PC-9 (cell line): ENCODE data around the gene CARS2. TPM values are rescaled to one million over a fixed set of nuclear protein-coding genes. Genes with fewer than 3 reads are reported as not detected.

Experiments used
- BruUV-seq: library from RNA; stranded (reverse); fragments of 400-500 nt; replicated peaks from 2 replicates; lab custom pipeline; 2021; lab: Mats Ljungman, UMichigan
- CTCF ChIA-PET: fragments of 300-600 bp; sonication (Branson Sonifier 250); formaldehyde crosslinking; loops from one replicate; lab custom pipeline; 2022; ENCODE audit warnings: antibody characterized with exemption; lab: Charles Lee
- POLR2A ChIA-PET: fragments of 300-600 bp; sonication (Branson Sonifier 250); formaldehyde crosslinking; loops from one replicate; lab custom pipeline; 2022; ENCODE audit warnings: antibody characterized with exemption; ENCODE audit not compliant: unreplicated experiment; lab: Charles Lee
- DNase-seq, 2 experiments: peaks; one replicate each; pipeline versions ENCODE4 v3.0.0 to v3.0.0-alpha.2; 2015 to 2022; ENCODE audit warnings: mixed read lengths in 1 of 2
- H2AFZ ChIP-seq: fragments of 200-600 bp; sonication (generic); 2 replicates; pipeline ENCODE4 v1.8.1; 2017; ENCODE audit warnings: antibody characterized with exemption
- H3F3A ChIP-seq: fragments of 200-600 bp; sonication (generic); 2 replicates; pipeline ENCODE4 v1.8.1; 2017; ENCODE audit warnings: antibody characterized with exemption, mild to moderate bottlenecking, low read depth; ENCODE audit not compliant: insufficient read depth
- H3K27ac ChIP-seq: fragments of 200-600 bp; sonication (generic); 2 replicates; pipeline ENCODE4 v1.6.1; 2016; ENCODE audit warnings: mixed run types
- H3K27me3 ChIP-seq: fragments of 200-600 bp; sonication (generic); 2 replicates; pipeline ENCODE4 v1.6.1; 2016; ENCODE audit warnings: low read depth, mixed run types; ENCODE audit not compliant: insufficient read depth
- H3K36me3 ChIP-seq: fragments of 200-600 bp; sonication (generic); 2 replicates; pipeline ENCODE4 v1.6.1; 2016; ENCODE audit warnings: low read depth, mixed run types
- H3K4me1 ChIP-seq: fragments of 200-600 bp; sonication (generic); replicated peaks from 2 replicates; pipeline ENCODE4 v1.6.1; 2016; ENCODE audit warnings: mixed run types; ENCODE audit not compliant: insufficient read depth
- H3K4me2 ChIP-seq: fragments of 200-600 bp; sonication (generic); 2 replicates; pipeline ENCODE4 v1.6.1; 2017; ENCODE audit warnings: mixed run types
- H3K4me3 ChIP-seq: fragments of 200-600 bp; sonication (generic); 2 replicates; pipeline ENCODE4 v1.6.1; 2016; ENCODE audit warnings: mixed run types
- H3K79me2 ChIP-seq: fragments of 200-600 bp; sonication (generic); 2 replicates; pipeline ENCODE4 v1.6.1; 2017; ENCODE audit warnings: low read depth, mixed run types
- H3K9me2 ChIP-seq: fragments of 200-600 bp; sonication (generic); 2 replicates; pipeline ENCODE4 v1.8.1; 2017; ENCODE audit warnings: mild to moderate bottlenecking; ENCODE audit not compliant: insufficient read depth
- H3K9me3 ChIP-seq: fragments of 200-600 bp; sonication (generic); 2 replicates; pipeline ENCODE4 v1.8.1; 2016; ENCODE audit warnings: low read depth; ENCODE audit not compliant: insufficient read depth
- H4K20me1 ChIP-seq: fragments of 200-600 bp; sonication (generic); 2 replicates; pipeline ENCODE4 v1.8.1; 2017; ENCODE audit not compliant: insufficient read depth
- CTCF ChIP-seq: fragments of 200-600 bp; sonication (generic); conservative IDR thresholded peaks from 2 replicates; pipeline ENCODE4 v1.6.1; 2017; ENCODE audit warnings: mixed run types, antibody characterized with exemption, mild to moderate bottlenecking, moderate library complexity
- EZH2 ChIP-seq: fragments of 200-600 bp; sonication (generic); IDR thresholded peaks from 2 replicates; pipeline ENCODE4 v1.8.0; 2017; ENCODE audit warnings: antibody characterized with exemption, low read depth
- intact Hi-C: fragments of 100-400 bp; cut with micrococcal nuclease; formaldehyde crosslinking; loops from one replicate; pipeline ENCODE4 v1.10.0; 2022; ENCODE audit not compliant: unreplicated experiment
- total RNA-seq: library from RNA; stranded (reverse); gene quantifications from 2 replicates; pipeline ENCODE4 v1.2.3, GENCODE V29; 2021

The CARS2 gene
- total RNA-seq, 1 experiment from 2014 or later: 67.0 TPM

GRCh38 chr13:110618780-110619179, 87.1 kb downstream of the CARS2 start:
- Histone ChIP-seq H3K36me3 (peaks cover 16% of the 10 kb centered on the region; the same call in 1 of the 2 replicates), H3K4me3 (no peak overlapping the region), H2AFZ (no peak overlapping the region), H3K9me2 (no peaks in the 10 kb centered on the region), H3F3A (peaks cover 16% of the 10 kb centered on the region), H3K9me3 (no peaks in the 10 kb centered on the region; the same call in 1 of the 2 replicates), H4K20me1 (peaks cover 73% of the 10 kb centered on the region), H3K4me2 (no peak overlapping the region), H3K27ac (no peak overlapping the region), H3K79me2 (peaks cover 83% of the 10 kb centered on the region), H3K4me1 (peaks cover 23% of the 10 kb centered on the region), H3K27me3 (no peaks in the 10 kb centered on the region)
- no TSS peak for BruUV-seq
- intact Hi-C loops: no loop called here
- POLR2A ChIA-PET: no interaction called here
- no peak for DNase-seq
- TF ChIP-seq CTCF (no peak), EZH2 (no peak)
- CTCF ChIA-PET: interaction anchor here (0.6 kb wide), 1 partner anchor 774 kb away, joined by 3 read pairs; no protein-coding TSS in a partner anchor

- BruUV-seq: no TSS peak
- intact Hi-C loops: no loop called here
- Histone ChIP-seq H3K27me3 (no peaks in the 10 kb centered on the region), H3K4me2 (0 out of 2 replicates have a peak overlapping the region, but pooled peaks have one; percentile 100), H2AFZ (no peak overlapping the region), H3F3A (peaks cover 16% of the 10 kb centered on the region), H3K79me2 (peaks cover 77% of the 10 kb centered on the region), H3K4me1 (peaks cover 23% of the 10 kb centered on the region), H3K9me3 (no peaks in the 10 kb centered on the region; the same call in 1 of the 2 replicates), H3K9me2 (no peaks in the 10 kb centered on the region), H4K20me1 (peaks cover 68% of the 10 kb centered on the region), H3K36me3 (peaks cover 13% of the 10 kb centered on the region; the same call in 1 of the 2 replicates), H3K27ac (no peak overlapping the region), H3K4me3 (no peak overlapping the region)
- no peak for DNase-seq
- TF ChIP-seq CTCF: no peak
- no peak for TF ChIP-seq EZH2
- POLR2A ChIA-PET: no interaction called here
- CTCF ChIA-PET: interaction anchor here (0.6 kb wide), 1 partner anchor 773 kb away, joined by 3 read pairs; no protein-coding TSS in a partner anchor
Observed at GRCh38 chr13:110618167-110618566, 87.7 kb downstream of the CARS2 start.

GRCh38 chr13:110617321-110618072, 88.4 kb downstream of the CARS2 start:
- TF ChIP-seq CTCF (no peak), EZH2 (no peak)
- intact Hi-C loops: loop anchor here (2.0 kb wide), 1 partner anchor 95 kb away; the partner anchor contains the start of gene ING1
- Histone ChIP-seq H2AFZ (no peak overlapping the region), H3K36me3 (peaks cover 13% of the 10 kb centered on the region; the same call in 1 of the 2 replicates), H3K4me3 (peak overlapping the region; percentile 90; the same call in 1 of the 2 replicates), H3K27ac (no peak overlapping the region), H3K9me2 (no peaks in the 10 kb centered on the region), H3K4me1 (peaks cover 23% of the 10 kb centered on the region), H3K79me2 (peaks cover 70% of the 10 kb centered on the region), H4K20me1 (peaks cover 62% of the 10 kb centered on the region), H3K4me2 (peak overlapping the region; percentile 100), H3K9me3 (no peaks in the 10 kb centered on the region; the same call in 1 of the 2 replicates), H3F3A (peaks cover 16% of the 10 kb centered on the region), H3K27me3 (no peaks in the 10 kb centered on the region)
- no peak for DNase-seq
- POLR2A ChIA-PET: no interaction called here
- CTCF ChIA-PET: no interaction called here
- TSS peak; percentile 25 for BruUV-seq
